Measurements from ENCODE around the gene PSORS1C1.
"Not testable (repeated sequence)": the region's sequence is repeated elsewhere in the genome, so short reads cannot be mapped to it uniquely, and the experiment has no call there.

The PSORS1C1 gene, protein sequence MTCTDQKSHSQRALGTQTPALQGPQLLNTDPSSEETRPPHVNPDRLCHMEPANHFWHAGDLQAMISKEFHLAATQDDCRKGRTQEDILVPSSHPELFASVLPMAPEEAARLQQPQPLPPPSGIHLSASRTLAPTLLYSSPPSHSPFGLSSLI

GRCh38 chr6:31114541-31114878 lies at the start of gene PSORS1C1:
Gene PSORS1C1, plus strand, starts transcription at chr6:31114800. Its CDS starts 14,833 bp downstream, at chr6:31129633.
- H3K4me3 ChIP-seq = peak within 1 kb of the TSS in 6 of 7 experiments; percentile 8 to 17 (median 16)
- peak within 1 kb of the TSS in 20 of 21 experiments; percentile 31 to 91 (median 81) for H3K27ac ChIP-seq

GRCh38 chr6:31065556-31065955 lies 49.0 kb upstream of the PSORS1C1 start:
- H3K4me3 ChIP-seq = no peak overlapping the region
- H3K27ac ChIP-seq = no peak overlapping the region

DNA sequence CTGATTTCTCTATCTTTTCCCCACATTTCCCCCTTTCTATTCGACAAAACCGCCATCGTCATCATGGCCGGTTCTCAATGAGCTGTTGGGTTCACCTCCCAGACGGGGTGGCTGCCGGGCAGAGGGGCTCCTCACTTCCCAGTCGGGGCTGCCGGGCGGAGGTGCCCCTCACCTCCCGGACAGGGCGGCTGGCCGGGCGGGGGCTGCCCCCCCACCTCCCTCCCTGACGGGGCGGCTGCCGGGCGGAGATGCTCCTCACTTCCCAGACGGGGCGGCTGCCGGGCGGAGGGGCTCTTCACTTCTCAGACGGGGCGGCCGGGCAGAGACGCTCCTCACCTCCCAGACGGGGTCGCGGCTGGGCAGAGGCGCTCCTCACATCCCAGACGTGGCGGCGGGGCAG lies 47.6 kb upstream of the PSORS1C1 start:
- H3K4me3 ChIP-seq, H3K27ac ChIP-seq: not testable (repeated sequence)

GRCh38 chr6:31067891-31068668 lies 46.5 kb upstream of the PSORS1C1 start:
- H3K4me3 ChIP-seq, H3K27ac ChIP-seq: not testable (repeated sequence)

DNA sequence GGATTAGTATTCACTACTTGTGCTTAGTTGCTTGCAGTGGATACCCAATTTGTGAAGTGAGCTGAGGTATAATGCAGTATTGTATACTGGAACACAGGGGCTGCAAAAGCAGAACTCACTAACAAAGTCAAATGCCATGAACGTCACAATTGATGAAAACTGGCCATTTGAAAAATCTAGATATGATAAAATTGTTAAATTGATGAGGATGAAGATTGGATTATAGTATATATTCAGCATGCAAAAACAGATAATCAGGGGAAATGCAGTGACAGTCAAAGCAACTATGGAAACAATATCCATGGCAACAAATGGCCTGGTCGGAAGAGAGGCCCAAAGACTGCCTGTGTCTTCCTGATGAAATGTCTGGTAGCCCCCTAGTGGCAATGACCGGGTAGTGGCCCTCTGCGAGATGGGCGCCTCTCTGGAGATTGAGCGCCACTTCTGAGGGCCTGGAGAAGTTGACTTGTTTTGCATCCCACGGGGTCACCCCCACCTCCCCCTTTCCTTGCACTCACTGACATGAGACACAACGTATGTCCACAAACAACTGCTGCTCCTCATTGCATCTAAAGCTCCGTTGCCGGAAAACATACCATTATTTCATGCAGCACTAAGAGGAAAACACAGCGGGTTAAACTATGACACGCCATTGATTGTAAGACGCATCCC lies 45.8 kb upstream of the PSORS1C1 start:
- H3K4me3 ChIP-seq = no peak overlapping the region
- H3K27ac ChIP-seq = no peak overlapping the region

DNA sequence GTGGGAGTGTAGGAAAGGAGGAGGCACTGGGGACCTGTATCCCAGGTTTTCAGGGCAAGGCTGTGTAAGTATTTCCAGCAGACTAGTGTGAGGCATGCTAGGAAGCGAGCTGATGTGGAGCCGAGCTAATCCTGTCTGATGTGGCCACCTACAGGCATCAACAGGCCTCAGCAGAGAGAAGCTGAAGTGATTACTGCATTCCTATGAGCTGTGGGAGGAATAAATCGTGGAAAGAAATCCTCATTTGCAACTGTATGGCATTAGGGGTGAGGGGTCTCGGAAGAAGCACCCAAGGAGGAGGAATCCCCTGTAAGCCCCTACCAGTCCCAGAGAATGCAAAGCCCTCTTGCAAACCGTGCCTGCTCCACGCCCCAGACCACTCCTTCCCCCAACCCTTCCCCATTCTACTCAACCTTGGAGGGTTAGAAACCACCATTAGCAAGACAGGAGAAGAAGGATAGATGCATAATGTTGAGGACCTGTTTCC lies 43.8 kb upstream of the PSORS1C1 start:
- no peak overlapping the region for H3K4me3 ChIP-seq
- H3K27ac ChIP-seq = no peak overlapping the region

GRCh38 chr6:31074401-31074800 lies 40.2 kb upstream of the PSORS1C1 start:
- Histone ChIP-seq H3K27ac (no peak overlapping the region), H3K4me3 (no peak overlapping the region)

DNA sequence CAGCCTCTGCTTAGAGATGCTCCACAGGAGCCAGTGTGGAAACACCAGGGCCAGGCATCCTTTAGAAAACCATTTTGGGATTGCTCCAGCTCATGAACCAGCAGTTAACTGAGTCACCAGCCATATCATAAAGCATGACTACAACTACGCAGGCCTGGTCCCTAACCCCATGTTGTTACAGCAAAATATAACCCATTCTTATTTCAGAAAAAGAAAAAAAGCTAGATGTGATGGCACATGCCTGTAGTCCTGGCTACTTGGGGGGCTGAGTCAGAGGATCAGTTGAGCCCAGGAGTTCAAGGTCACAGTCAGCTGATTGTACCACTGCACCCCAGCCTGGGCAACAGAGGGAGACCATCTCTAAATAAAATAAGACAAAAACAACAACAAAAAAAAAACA lies 39.1 kb upstream of the PSORS1C1 start:
- no peak overlapping the region for H3K27ac ChIP-seq
- no peak overlapping the region for H3K4me3 ChIP-seq

DNA sequence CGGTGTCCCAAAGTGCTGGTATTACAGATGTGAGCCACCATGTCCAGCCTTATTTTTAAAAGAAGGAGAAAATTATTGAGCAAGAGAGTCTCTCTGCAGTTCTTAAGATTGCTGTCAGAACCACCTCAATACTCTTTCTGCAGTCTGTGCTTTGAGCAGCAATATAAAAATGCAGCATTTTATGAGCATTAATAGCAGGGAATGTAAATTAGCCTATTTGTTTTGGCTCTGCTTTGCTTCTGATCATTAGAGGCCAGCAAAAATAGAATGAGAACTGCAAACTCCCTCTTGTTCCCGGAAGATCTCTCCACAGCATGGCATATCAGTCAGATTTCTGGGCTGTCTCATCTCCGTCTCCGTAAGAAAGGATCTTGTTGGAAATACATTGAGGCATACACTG lies 38.0 kb upstream of the PSORS1C1 start:
- Histone ChIP-seq H3K27ac (no peak overlapping the region), H3K4me3 (no peak overlapping the region)

- Histone ChIP-seq H3K27ac (no peak overlapping the region), H3K4me3 (no peak overlapping the region)
Observed at GRCh38 chr6:31079656-31080261, 34.8 kb upstream of the PSORS1C1 start.

- no peak overlapping the region for H3K27ac ChIP-seq
- no peak overlapping the region for H3K4me3 ChIP-seq
Observed at GRCh38 chr6:31081872-31082271, 32.7 kb upstream of the PSORS1C1 start.

- H3K27ac ChIP-seq = no peak overlapping the region
Observed at GRCh38 chr6:31083742-31084354, 30.8 kb upstream of the PSORS1C1 start.

DNA sequence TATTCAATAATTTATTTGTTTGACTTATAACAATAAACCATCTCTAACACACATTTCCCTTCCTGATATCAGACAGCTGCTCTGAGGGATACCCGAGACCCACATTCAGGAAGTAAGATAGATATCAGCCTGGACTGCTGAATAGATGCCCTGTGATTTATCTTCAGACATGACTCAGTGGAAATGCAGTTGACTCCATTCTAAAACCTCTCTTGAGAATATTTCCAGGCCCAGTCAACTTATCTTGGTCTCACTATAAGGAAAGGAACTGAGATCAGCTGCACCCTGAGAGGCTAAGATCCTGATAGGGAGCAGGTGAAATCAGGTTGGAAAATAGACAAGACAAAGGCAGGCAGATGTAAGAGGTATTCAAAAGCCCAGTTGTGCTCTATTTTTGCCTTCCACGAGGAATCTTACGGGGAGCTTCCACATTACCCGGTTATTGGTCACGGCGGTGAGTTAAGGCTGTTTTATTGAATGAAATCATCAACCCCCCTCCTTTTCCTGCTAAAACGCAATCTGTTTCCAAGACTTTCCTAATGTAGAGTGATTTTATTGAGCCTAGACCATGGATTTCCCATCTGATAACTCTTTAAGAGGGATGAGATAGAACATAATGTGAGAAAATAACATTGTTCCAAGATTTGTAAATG lies 27.7 kb upstream of the PSORS1C1 start:
- H3K27ac ChIP-seq = peak overlapping the region in 1 of 21 experiments; percentile 12
- H3K4me3 ChIP-seq = no peak overlapping the region

More at GRCh38 chr6:31083742-31084354, 30.8 kb upstream of the PSORS1C1 start:
- H3K4me3 ChIP-seq = no peak overlapping the region

DNA sequence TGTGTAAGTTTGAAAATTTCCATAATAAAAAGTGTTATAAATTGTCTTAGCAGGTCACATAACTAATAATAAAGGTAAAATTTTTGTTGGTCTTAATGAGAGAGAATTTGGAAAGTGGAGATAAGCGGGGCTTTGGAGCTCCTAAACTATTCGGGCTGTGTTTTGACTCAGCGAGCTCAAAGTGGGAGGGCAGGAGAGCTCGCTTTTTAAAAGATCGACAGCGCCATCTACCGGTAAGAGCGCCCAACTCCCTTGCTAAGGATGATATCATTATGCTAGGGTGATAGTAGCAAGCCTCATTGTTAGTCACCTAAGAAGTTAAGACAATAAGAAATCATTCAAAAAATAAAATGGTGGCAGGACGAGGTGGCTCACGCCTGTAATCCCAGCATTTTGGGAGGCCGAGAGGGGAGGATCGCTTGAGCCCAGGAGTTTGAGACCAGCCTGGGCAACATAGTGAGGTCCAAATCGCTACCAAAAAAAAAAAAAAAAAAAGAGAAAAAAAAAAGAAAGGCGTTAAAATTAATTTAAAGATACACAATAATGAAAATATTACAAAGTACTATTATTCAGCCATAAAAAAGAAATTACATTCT lies 27.0 kb upstream of the PSORS1C1 start:
- H3K27ac ChIP-seq = peak overlapping the region in 1 of 21 experiments; percentile 12
- no peak overlapping the region for H3K4me3 ChIP-seq

DNA sequence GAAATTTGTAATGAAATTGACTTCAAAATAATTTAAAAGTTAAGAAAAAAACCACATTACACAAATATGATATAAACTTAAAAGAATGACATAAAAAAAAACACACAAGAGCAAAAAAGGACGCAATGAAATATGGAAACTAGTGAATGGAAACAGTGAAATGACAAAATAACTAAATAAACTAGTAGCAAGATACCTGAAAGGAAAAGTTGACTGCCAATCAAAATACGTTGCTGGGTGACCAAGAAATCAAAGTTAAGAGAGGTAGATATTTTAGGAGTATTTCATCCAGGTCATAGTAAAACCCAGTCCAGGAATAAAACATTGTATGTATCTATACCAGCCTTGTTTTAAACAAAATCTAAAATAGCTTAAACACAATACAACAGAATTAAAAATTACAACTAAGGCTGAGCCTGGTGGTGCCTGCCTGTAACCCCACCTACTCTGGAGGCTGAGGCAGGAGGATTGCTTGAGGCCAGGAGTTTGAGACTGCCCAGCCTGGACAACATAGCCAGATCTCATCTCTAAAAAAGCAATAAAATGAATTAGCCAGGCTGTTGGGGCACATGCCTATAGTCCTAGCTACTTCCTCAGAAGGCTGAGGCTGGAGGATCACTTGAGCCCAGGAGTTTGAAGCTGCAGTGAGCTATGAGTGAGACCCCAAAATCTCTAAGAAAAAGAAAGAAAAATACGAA lies 24.2 kb upstream of the PSORS1C1 start:
- no peak overlapping the region for H3K4me3 ChIP-seq
- no peak overlapping the region for H3K27ac ChIP-seq

GRCh38 chr6:31090973-31091364 lies 23.6 kb upstream of the PSORS1C1 start:
- H3K27ac ChIP-seq = no peak overlapping the region
- H3K4me3 ChIP-seq = no peak overlapping the region

GRCh38 chr6:31091680-31092079 lies 22.9 kb upstream of the PSORS1C1 start:
- H3K27ac ChIP-seq = no peak overlapping the region
- H3K4me3 ChIP-seq = no peak overlapping the region

DNA sequence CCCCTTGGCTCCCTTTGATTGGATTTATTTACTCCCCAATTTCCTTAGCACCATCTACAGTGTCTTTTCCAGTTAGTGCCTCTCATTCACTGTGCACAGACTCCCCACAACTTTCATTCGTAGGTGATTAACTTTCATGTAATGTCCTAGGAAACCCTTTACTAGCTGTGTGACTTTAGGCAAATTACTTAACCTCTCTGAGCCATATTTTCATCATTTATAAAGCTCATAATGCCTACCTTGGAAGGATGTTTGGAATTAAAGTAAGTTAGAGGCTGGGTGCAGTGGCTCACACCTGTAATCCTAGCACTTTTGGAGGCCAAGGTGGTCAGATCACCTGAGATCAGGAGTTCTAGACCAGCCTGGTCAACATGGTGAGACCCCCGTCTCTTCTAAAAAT lies 22.4 kb upstream of the PSORS1C1 start:
- no peak overlapping the region for H3K27ac ChIP-seq
- no peak overlapping the region for H3K4me3 ChIP-seq

Measured in skin epidermis (tissue), 12 donors.